ENCODE data around the gene HELZ. TPM values are rescaled to one million over a fixed set of nuclear protein-coding genes. Genes with fewer than 3 reads are reported as not detected.
"Not testable (repeated sequence)": the region's sequence is repeated elsewhere in the genome, so short reads cannot be mapped to it uniquely, and the experiment has no call there.

The HELZ gene
- total RNA-seq, 1 experiment from 2014 or later: 31.3 TPM

DNA sequence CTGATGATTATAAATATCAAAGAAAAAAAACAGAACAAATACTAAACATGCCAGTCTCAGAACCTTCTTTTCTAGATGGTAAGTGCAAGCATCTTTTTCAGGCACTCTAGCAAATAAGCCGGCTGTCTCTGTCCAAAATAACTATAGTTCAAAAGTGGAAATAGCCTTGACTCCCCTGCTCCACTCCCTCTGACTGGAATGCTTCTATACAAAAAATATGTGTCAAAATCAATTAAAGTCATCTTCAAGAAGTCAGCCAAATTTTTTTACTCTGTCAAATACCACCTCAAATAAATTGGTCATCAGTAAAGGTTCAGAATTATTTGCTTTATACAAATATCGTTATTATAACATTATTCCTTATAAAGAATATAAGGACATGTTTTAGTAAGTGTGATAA, 117.1 kb downstream of the HELZ start:
- Histone ChIP-seq H2AFZ (ENCODE audit: low read length) (no peak overlapping the region), H3K36me3 (ENCODE audit: low read depth, low read length) (peaks cover 17% of the 10 kb centered on the region; the same call in 1 of the 2 replicates), H3K4me3 (ENCODE audit: low read length) (no peak overlapping the region), H3K9me3 (ENCODE audit: low read length) (no peaks in the 10 kb centered on the region), H3F3A (ENCODE audit: low read length, unreplicated experiment) (no peaks in the 10 kb centered on the region), H4K20me1 (ENCODE audit: low read length) (no peaks in the 10 kb centered on the region), H3K4me2 (ENCODE audit: low read length) (no peak overlapping the region), H3K27me3 (ENCODE audit: low read length) (no peaks in the 10 kb centered on the region), H3K4me1 (ENCODE audit: insufficient read depth, low read length) (0 out of 2 replicates have a peak, but pooled peaks cover 4% of the 10 kb centered on the region), H3K79me2 (ENCODE audit: low read length) (no peaks in the 10 kb centered on the region), H3K27ac (ENCODE audit: low read length) (no peak overlapping the region), H3K9ac (ENCODE audit: low read length) (no peak overlapping the region), H3K9me2 (replicated peaks; ENCODE audit: low read length) (no peaks in the 10 kb centered on the region)
- DNase-seq (no peak), ATAC-seq (no peak)
- BruUV-seq (replicated peaks): no TSS peak
- ChIA-PET CTCF (no interaction called here), POLR2A (ENCODE audit: unreplicated experiment) (no interaction called here)
- intact Hi-C loops (cut with micrococcal nuclease): no loop called here
- TF ChIP-seq EZH2phosphoT487 (IDR thresholded peaks at IDR 0.05; ENCODE audit: borderline replicate concordance, low read length) (no peak), EZH2 (IDR thresholded peaks at IDR 0.05; ENCODE audit: low read length, unreplicated experiment) (no peak)
- TF ChIP-seq, protein P1, sequence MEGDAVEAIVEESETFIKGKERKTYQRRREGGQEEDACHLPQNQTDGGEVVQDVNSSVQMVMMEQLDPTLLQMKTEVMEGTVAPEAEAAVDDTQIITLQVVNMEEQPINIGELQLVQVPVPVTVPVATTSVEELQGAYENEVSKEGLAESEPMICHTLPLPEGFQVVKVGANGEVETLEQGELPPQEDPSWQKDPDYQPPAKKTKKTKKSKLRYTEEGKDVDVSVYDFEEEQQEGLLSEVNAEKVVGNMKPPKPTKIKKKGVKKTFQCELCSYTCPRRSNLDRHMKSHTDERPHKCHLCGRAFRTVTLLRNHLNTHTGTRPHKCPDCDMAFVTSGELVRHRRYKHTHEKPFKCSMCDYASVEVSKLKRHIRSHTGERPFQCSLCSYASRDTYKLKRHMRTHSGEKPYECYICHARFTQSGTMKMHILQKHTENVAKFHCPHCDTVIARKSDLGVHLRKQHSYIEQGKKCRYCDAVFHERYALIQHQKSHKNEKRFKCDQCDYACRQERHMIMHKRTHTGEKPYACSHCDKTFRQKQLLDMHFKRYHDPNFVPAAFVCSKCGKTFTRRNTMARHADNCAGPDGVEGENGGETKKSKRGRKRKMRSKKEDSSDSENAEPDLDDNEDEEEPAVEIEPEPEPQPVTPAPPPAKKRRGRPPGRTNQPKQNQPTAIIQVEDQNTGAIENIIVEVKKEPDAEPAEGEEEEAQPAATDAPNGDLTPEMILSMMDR (conservative IDR thresholded peaks at IDR 0.05; ENCODE audit: low read depth, low read length): no peak

DNA sequence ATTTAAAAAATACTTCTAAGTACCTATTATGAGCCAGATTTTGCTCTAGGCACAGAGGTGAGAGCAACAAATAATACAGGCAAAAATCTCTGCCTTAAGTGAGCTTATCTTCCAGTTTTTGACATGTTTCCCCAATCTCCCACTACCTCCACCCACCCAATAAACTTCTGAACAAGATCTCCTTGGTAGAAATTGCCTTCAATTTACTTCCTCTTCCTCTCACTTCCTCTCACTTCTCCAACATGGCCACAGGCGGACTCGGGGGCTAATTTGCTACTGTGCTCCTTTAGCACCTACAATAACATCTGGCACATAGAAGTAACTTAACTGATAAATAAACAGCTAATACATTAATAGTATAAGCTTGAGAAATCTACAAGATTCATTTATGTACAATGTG, 118.0 kb downstream of the HELZ start:
- H3K4me3 ChIP-seq (ENCODE audit: low read length): no peak overlapping the region
- ChIA-PET POLR2A (ENCODE audit: unreplicated experiment) (no interaction called here), CTCF (interaction anchor here (0.6 to 0.8 kb wide), 2 partner anchors 32 to 118 kb away, joined by 3 read pairs; partner anchors contain the start of gene HELZ)
- no peak overlapping the region for H2AFZ ChIP-seq (ENCODE audit: low read length)
- peaks cover 21% of the 10 kb centered on the region; the same call in 1 of the 2 replicates for H3K36me3 ChIP-seq (ENCODE audit: low read depth, low read length)
- H3F3A ChIP-seq (ENCODE audit: low read length, unreplicated experiment): no peaks in the 10 kb centered on the region
- DNase-seq (no peak), ATAC-seq (no peak)
- intact Hi-C loops (cut with micrococcal nuclease): no loop called here
- H3K79me2 ChIP-seq (ENCODE audit: low read length): no peaks in the 10 kb centered on the region
- TF ChIP-seq, protein P1 (conservative IDR thresholded peaks at IDR 0.05; ENCODE audit: low read depth, low read length): no peak
- TF ChIP-seq EZH2phosphoT487 (IDR thresholded peaks at IDR 0.05; ENCODE audit: borderline replicate concordance, low read length) (no peak), EZH2 (IDR thresholded peaks at IDR 0.05; ENCODE audit: low read length, unreplicated experiment) (no peak)
- H3K9me2 ChIP-seq (replicated peaks; ENCODE audit: low read length): no peaks in the 10 kb centered on the region
- no peaks in the 10 kb centered on the region for H3K9me3 ChIP-seq (ENCODE audit: low read length)
- no peaks in the 10 kb centered on the region for H3K27me3 ChIP-seq (ENCODE audit: low read length)
- H4K20me1 ChIP-seq (ENCODE audit: low read length): no peaks in the 10 kb centered on the region
- BruUV-seq (replicated peaks): no TSS peak
- H3K9ac ChIP-seq (ENCODE audit: low read length): no peak overlapping the region
- 0 out of 2 replicates have a peak, but pooled peaks cover 4% of the 10 kb centered on the region for H3K4me1 ChIP-seq (ENCODE audit: insufficient read depth, low read length)
- no peak overlapping the region for H3K27ac ChIP-seq (ENCODE audit: low read length)
- H3K4me2 ChIP-seq (ENCODE audit: low read length): no peak overlapping the region

- H3K4me2 ChIP-seq (ENCODE audit: low read length); H3K79me2 ChIP-seq (ENCODE audit: low read length); H3K9ac ChIP-seq (ENCODE audit: low read length); POLR2A ChIA-PET (ENCODE audit: unreplicated experiment); intact Hi-C loops (cut with micrococcal nuclease); BruUV-seq (replicated peaks); H3K9me3 ChIP-seq (ENCODE audit: low read length); H4K20me1 ChIP-seq (ENCODE audit: low read length); H2AFZ ChIP-seq (ENCODE audit: low read length); H3K4me3 ChIP-seq (ENCODE audit: low read length); H3F3A ChIP-seq (ENCODE audit: low read length, unreplicated experiment); H3K27me3 ChIP-seq (ENCODE audit: low read length); ATAC-seq; DNase-seq; H3K27ac ChIP-seq (ENCODE audit: low read length); H3K4me1 ChIP-seq (ENCODE audit: insufficient read depth, low read length); H3K9me2 ChIP-seq (replicated peaks; ENCODE audit: low read length): not testable (repeated sequence)
- CTCF ChIA-PET: interaction anchor here (0.6 to 0.7 kb wide), 2 partner anchors 119 to 496 kb away, joined by 3 to 6 read pairs; partner anchors contain the start of gene HELZ
- H3K36me3 ChIP-seq (ENCODE audit: low read depth, low read length): peaks cover 21% of the 10 kb centered on the region; the same call in 1 of the 2 replicates
Measured at GRCh38 chr17:67126543-67126942, 118.5 kb downstream of the HELZ start.

Measured in PC-3 (cell line).